CD4-positive, alpha-beta T cell (primary cell): ENCODE results near the gene RET. TPM values are rescaled to one million over a fixed set of nuclear protein-coding genes. Genes with fewer than 3 reads are reported as not detected.

ENCODE experiments used
- ATAC-seq: fragments of 200-7000 bp; cut with Tn5 transposase; one replicate; pipeline ENCODE4 v1.10.0; 2022; ENCODE audit warnings: mild to moderate bottlenecking; ENCODE audit not compliant: poor library complexity
- CTCF ChIA-PET: fragments of 350-600 bp; sonication (Branson Sonifier 250); formaldehyde crosslinking; loops from one replicate; lab custom pipeline; 2021; ENCODE audit warnings: antibody characterized with exemption, inconsistent platforms; lab: Charles Lee
- POLR2A ChIA-PET: fragments of 350-600 bp; sonication (Branson Sonifier 250); formaldehyde crosslinking; loops from one replicate; lab custom pipeline; 2021; ENCODE audit warnings: antibody characterized with exemption, inconsistent platforms; lab: Charles Lee
- DNase-seq, 14 experiments: peaks; one replicate each; pipeline ENCODE4 v3.0.0-alpha.2; 2013 to 2020; ENCODE audit warnings: mixed read lengths in 2 of 14
- H3K27ac ChIP-seq, 2 donors: one replicate each; pipeline versions ENCODE4 v1.5.1 to v1.7.0; 2013; ENCODE audit warnings: low read length in 2 of 2, low read depth in 1 of 2, mild to moderate bottlenecking in 1 of 2
- H3K27me3 ChIP-seq, 2 experiments: 1 replicate in 1 of 2; 2 replicates in 1 of 2; pipeline versions ENCODE4 v1.6.1 to v1.7.0; 2013; ENCODE audit warnings: low read length in 2 of 2, control low read depth in 1 of 2, mild to moderate bottlenecking in 1 of 2, moderate library complexity in 1 of 2; ENCODE audit not compliant: insufficient read depth in 2 of 2, control insufficient read depth in 1 of 2
- H3K36me3 ChIP-seq: one replicate; pipeline ENCODE4 v1.6.1; 2013; ENCODE audit warnings: low read length, control low read depth; ENCODE audit not compliant: insufficient read depth
- H3K4me1 ChIP-seq: one replicate; pipeline ENCODE4 v1.6.1; 2013; ENCODE audit warnings: low read length, control low read depth; ENCODE audit not compliant: insufficient read depth
- H3K4me3 ChIP-seq: one replicate; pipeline ENCODE4 v1.5.1; 2013; ENCODE audit warnings: mild to moderate bottlenecking, low read length, moderate library complexity
- H3K9me3 ChIP-seq, 2 experiments: 1 replicate in 1 of 2; 2 replicates in 1 of 2; pipeline versions ENCODE4 v1.6.1 to v1.7.0; 2013; ENCODE audit warnings: low read length in 2 of 2, mild to moderate bottlenecking in 2 of 2, control low read depth in 1 of 2, moderate library complexity in 1 of 2; ENCODE audit not compliant: control insufficient read depth in 1 of 2, insufficient read depth in 1 of 2
- H3K27ac Mint-ChIP-seq: one replicate; pipeline ENCODE4 v1.8.0; 2020; ENCODE audit warnings: mixed read lengths
- H3K27me3 Mint-ChIP-seq: one replicate; pipeline ENCODE4 v1.8.0; 2021; ENCODE audit warnings: mixed read lengths
- H3K36me3 Mint-ChIP-seq: one replicate; pipeline ENCODE4 v1.8.0; 2021; ENCODE audit warnings: low read depth, mixed read lengths
- H3K4me1 Mint-ChIP-seq: one replicate; pipeline ENCODE4 v1.8.0; 2021; ENCODE audit warnings: low read depth, mixed read lengths
- H3K4me3 Mint-ChIP-seq: one replicate; pipeline ENCODE4 v1.8.0; 2020; ENCODE audit warnings: mild to moderate bottlenecking, mixed read lengths
- H3K9me3 Mint-ChIP-seq: one replicate; pipeline ENCODE4 v1.8.0; 2020; ENCODE audit warnings: mixed read lengths
- intact Hi-C, 2 experiments: fragments of 100-400 bp; cut with DNase I in 1 of 2; cut with micrococcal nuclease in 1 of 2; formaldehyde crosslinking; loops; one replicate each; pipeline versions ENCODE4 v1.15.1 to v1.9.0; 2023 to 2025; cut with DNase I, micrococcal nuclease
- total RNA-seq, 174 experiments: library from RNA in 2 of 174; stranded (reverse) in 2 of 174; gene quantifications; one replicate each; pipeline ENCODE4 v1.2.3 and lab custom pipeline; 2021 to 2026
- TF ChIP-seq, protein P1 (sequence below): fragments of 200-600 bp; IDR thresholded peaks from one replicate; pipeline ENCODE4 v1.8.0; 2022; ENCODE audit warnings: antibody characterized with exemption, mild to moderate bottlenecking

The RET gene
- total RNA-seq, 2 experiments from 2014 or later = not detected

DNA sequence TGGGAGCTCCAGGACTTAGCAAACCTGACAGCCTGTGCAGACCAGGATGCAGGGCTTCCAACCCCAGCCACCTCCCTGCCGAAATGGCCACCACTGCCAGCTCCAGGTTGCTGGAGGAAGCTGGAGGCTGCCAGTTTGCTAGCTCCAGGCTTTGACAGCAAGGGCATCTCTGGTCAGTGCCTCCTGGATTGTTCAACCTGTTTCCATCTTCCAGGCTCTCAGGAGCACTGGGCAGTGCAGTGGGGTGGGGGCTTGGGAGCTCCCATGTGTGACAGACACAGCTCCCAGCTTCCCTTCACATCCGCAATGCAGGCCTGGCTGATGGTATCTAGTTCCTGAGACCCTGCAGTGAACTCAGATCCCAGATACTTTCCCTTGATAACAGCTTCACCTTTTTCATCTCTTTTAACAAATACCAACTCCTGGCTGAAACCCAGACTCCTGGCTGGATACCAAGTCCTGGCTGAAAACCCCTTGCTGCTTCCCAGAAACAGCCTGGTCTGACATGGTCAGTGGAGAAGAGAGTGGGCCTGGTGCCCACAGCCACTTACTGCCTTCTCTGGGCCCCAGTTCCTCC is 20.8 kb upstream of the RET start:
- ATAC-seq (no peak), DNase-seq (no peak)
- Mint-ChIP-seq H3K27ac (no peak overlapping the region), H3K27me3 (peaks cover 11% of the 10 kb centered on the region), H3K9me3 (no peaks in the 10 kb centered on the region), H3K36me3 (no peaks in the 10 kb centered on the region), H3K4me1 (no peaks in the 10 kb centered on the region), H3K4me3 (no peak overlapping the region)
- intact Hi-C loops = loop anchor here in 1 of 2 experiments (10.0 kb wide), 1 partner anchor 199 kb away; no protein-coding TSS in a partner anchor
- Histone ChIP-seq H3K9me3 (no peaks in the 10 kb centered on the region), H3K27ac (no peak overlapping the region), H3K27me3 (peaks cover 0 to 2% of the 10 kb centered on the region in 2 experiments), H3K36me3 (no peaks in the 10 kb centered on the region), H3K4me1 (no peaks in the 10 kb centered on the region), H3K4me3 (no peak overlapping the region)
- TF ChIP-seq, protein P1, sequence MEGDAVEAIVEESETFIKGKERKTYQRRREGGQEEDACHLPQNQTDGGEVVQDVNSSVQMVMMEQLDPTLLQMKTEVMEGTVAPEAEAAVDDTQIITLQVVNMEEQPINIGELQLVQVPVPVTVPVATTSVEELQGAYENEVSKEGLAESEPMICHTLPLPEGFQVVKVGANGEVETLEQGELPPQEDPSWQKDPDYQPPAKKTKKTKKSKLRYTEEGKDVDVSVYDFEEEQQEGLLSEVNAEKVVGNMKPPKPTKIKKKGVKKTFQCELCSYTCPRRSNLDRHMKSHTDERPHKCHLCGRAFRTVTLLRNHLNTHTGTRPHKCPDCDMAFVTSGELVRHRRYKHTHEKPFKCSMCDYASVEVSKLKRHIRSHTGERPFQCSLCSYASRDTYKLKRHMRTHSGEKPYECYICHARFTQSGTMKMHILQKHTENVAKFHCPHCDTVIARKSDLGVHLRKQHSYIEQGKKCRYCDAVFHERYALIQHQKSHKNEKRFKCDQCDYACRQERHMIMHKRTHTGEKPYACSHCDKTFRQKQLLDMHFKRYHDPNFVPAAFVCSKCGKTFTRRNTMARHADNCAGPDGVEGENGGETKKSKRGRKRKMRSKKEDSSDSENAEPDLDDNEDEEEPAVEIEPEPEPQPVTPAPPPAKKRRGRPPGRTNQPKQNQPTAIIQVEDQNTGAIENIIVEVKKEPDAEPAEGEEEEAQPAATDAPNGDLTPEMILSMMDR = no peak
- CTCF ChIA-PET = no interaction called here
- POLR2A ChIA-PET = no interaction called here

DNA sequence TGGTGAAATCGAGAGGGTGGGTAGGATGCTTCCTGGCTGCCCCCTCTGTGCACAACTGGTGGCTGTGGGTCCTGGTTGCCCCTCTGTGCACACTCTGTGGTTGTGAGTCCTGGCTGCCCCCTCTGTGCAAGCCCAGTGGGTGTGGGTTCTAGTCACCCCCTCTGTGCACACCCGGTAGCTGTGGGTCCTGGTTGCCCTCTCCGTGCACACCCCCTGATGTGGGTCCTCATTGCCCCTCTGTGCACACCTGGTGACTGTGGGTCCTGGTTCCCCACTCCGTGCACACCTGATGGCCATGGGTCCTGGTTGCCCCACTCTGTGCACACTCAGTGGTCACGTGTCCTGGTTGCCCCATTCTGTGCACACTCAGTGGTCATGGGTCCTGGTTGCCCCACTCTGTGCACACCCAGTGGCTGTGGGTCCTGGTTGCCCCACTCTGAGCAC is 20.3 kb upstream of the RET start:
- Histone ChIP-seq H3K36me3 (no peaks in the 10 kb centered on the region), H3K4me3 (no peak overlapping the region), H3K9me3 (no peaks in the 10 kb centered on the region), H3K4me1 (no peaks in the 10 kb centered on the region), H3K27me3 (peaks cover 0 to 2% of the 10 kb centered on the region in 2 experiments), H3K27ac (no peak overlapping the region)
- TF ChIP-seq, protein P1 = no peak
- Mint-ChIP-seq H3K4me3 (no peak overlapping the region), H3K4me1 (no peaks in the 10 kb centered on the region), H3K9me3 (no peaks in the 10 kb centered on the region), H3K27ac (no peak overlapping the region), H3K36me3 (no peaks in the 10 kb centered on the region), H3K27me3 (peaks cover 11% of the 10 kb centered on the region)
- intact Hi-C loops = loop anchor here in 1 of 2 experiments (10.0 kb wide), 1 partner anchor 198 kb away; no protein-coding TSS in a partner anchor
- ATAC-seq (no peak), DNase-seq (no peak)
- ChIA-PET POLR2A (no interaction called here), CTCF (no interaction called here)

DNA sequence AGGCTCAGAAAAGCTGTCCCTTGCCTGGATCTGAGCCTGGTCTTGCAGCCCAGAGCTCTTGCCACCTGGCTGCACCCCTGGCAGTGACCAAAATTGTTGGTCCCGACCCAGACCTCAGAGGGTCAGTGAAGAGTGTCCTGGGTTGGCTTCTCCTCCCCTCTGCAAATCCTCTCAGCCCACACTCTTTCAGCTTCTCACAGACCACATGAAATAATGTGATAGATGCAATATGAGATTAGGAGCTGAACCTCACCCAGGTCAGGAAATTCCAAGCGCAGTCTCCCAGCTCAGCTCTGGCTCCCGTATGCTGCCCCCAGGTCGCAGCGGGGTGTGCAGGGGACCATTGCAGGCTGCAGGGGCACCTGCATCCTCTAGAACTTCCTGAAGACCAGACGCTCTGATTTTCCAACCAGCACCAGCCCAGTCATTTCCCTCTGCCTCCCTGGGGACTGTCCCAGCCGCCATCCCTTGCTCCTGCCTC is 19.6 kb upstream of the RET start:
- TF ChIP-seq, protein P1 = no peak
- intact Hi-C loops = loop anchor here in 1 of 2 experiments (10.0 kb wide), 1 partner anchor 198 kb away; no protein-coding TSS in a partner anchor
- Mint-ChIP-seq H3K9me3 (no peaks in the 10 kb centered on the region), H3K27ac (no peak overlapping the region), H3K36me3 (no peaks in the 10 kb centered on the region), H3K27me3 (peaks cover 11% of the 10 kb centered on the region), H3K4me1 (no peaks in the 10 kb centered on the region), H3K4me3 (no peak overlapping the region)
- no peak overlapping the region for H3K27ac ChIP-seq
- ChIA-PET POLR2A (no interaction called here), CTCF (no interaction called here)
- no peak overlapping the region for H3K4me3 ChIP-seq
- no peaks in the 10 kb centered on the region for H3K36me3 ChIP-seq
- DNase-seq (no peak), ATAC-seq (no peak)
- no peaks in the 10 kb centered on the region for H3K4me1 ChIP-seq
- peaks cover 0 to 2% of the 10 kb centered on the region in 2 experiments for H3K27me3 ChIP-seq
- H3K9me3 ChIP-seq = no peaks in the 10 kb centered on the region
